ENCODE results near the gene C2CD4A. TPM values are rescaled to one million over a fixed set of nuclear protein-coding genes. Genes with fewer than 3 reads are reported as not detected.
A peak's percentile ranks its signal among the peaks of the same experiment; 100 is the strongest.

C2CD4A gene
- total RNA-seq, 1 experiment from 2014 or later, result 0.11 TPM

DNA sequence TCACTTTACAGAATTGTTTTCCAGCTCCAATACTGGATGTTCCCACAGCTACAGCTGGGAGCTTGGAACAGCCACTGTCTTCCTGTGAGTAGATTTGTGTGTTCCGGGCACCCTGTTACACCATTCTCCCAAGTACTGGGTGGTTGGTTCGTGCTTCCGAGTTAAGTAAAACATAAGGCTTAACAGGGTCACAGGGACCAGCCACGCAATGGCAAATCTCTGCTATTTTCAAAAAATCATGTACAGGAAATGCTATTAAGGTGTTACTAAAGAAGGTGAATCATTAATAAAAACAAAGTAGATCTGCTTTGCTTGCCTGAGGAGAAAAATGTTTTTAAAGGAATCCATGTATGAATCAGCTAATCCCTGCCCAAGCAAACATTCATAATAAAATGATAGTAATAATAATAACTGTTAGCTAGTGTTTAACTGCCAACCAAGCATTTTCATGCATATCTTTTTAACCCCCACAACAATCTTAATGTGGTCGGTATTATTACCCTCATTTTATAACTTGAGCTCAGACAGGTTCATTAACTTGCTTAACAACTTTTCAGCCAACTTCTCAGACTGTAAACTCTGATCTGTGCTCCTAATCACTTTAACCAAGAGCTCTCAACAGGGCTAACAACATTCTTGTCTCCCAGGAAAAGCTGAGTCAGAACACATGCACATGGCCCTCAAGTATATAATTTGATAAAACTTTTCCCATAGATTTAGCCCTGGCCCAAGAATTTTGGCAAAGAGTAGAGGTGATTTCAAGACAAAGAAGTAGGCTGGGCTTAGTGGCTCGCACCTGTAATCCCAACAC is 2.7 kb upstream of the C2CD4A start:
- POLR2A ChIA-PET, result no interaction called here
- no peak overlapping the region for H3K4me3 ChIP-seq (ENCODE audit: low read depth, low read length)
- Mint-ChIP-seq H3K36me3 (ENCODE audit: insufficient read depth, unreplicated experiment) (peaks cover 6% of the 10 kb centered on the region), H3K4me3 (ENCODE audit: unreplicated experiment) (no peak overlapping the region), H3K27me3 (ENCODE audit: insufficient read depth, unreplicated experiment) (peaks cover 3% of the 10 kb centered on the region), H3K4me1 (ENCODE audit: low read depth, unreplicated experiment) (peaks cover 8% of the 10 kb centered on the region), H3K9me3 (ENCODE audit: unreplicated experiment) (no peaks in the 10 kb centered on the region), H3K27ac (ENCODE audit: unreplicated experiment) (no peak overlapping the region)
- no TSS peak for BruUV-seq (replicated peaks)
- DNase-seq, result no peak
- TF ChIP-seq, protein P1, sequence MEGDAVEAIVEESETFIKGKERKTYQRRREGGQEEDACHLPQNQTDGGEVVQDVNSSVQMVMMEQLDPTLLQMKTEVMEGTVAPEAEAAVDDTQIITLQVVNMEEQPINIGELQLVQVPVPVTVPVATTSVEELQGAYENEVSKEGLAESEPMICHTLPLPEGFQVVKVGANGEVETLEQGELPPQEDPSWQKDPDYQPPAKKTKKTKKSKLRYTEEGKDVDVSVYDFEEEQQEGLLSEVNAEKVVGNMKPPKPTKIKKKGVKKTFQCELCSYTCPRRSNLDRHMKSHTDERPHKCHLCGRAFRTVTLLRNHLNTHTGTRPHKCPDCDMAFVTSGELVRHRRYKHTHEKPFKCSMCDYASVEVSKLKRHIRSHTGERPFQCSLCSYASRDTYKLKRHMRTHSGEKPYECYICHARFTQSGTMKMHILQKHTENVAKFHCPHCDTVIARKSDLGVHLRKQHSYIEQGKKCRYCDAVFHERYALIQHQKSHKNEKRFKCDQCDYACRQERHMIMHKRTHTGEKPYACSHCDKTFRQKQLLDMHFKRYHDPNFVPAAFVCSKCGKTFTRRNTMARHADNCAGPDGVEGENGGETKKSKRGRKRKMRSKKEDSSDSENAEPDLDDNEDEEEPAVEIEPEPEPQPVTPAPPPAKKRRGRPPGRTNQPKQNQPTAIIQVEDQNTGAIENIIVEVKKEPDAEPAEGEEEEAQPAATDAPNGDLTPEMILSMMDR (IDR thresholded peaks at IDR 0.05; ENCODE audit: insufficient read depth in 1 of 2, low read depth in 1 of 2, low read length in 1 of 2, severe bottlenecking in 1 of 2, unreplicated experiment in 1 of 2), result no peak
- no peaks in the 10 kb centered on the region for H3K27me3 ChIP-seq (replicated peaks; ENCODE audit: control insufficient read depth, insufficient read depth, low read length)
- no peaks in the 10 kb centered on the region for H3K36me3 ChIP-seq (ENCODE audit: control insufficient read depth, insufficient read depth, low read length)
- CTCF ChIA-PET, result no interaction called here
- intact Hi-C loops (cut with micrococcal nuclease; ENCODE audit: unreplicated experiment), result no loop called here
- peaks cover 12% of the 10 kb centered on the region for H3K4me1 ChIP-seq
- no peaks in the 10 kb centered on the region for H3K9me3 ChIP-seq

DNA sequence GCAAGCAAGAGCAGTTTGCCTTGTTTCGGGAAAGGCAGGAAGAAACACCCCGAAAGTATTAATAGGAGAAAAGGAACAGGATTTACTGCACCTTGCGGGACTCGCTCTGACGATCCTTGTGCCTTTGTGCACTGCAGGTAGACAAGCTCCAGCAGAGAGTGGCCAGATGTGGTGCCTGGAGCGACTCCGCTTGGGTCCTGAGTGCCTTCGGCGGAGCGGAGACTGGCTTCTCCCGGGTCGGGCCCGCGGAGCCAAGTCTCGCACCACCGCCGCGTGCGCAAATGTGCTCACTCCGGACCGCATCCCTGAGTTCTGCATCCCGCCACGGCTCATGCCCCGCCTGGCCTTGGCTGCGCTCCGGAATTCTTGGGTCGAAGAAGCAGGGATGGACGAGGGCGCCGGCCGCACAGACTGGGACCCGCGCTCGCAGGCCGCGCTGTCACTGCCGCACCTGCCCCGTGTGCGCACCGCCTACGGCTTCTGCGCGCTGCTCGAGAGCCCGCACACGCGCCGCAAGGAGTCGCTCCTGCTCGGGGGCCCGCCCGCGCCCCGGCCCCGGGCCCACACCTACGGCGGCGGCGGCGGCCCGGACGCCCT is 769 bp downstream of the C2CD4A start:
- Histone ChIP-seq H3K36me3 (ENCODE audit: control insufficient read depth, insufficient read depth, low read length) (no peaks in the 10 kb centered on the region), H3K27me3 (replicated peaks; ENCODE audit: control insufficient read depth, insufficient read depth, low read length) (no peaks in the 10 kb centered on the region), H3K4me1 (peaks cover 10% of the 10 kb centered on the region), H3K9me3 (no peaks in the 10 kb centered on the region), H3K4me3 (ENCODE audit: low read depth, low read length) (peak overlapping the region; percentile 38)
- peak in 1 of 2 experiments; percentile 44 for DNase-seq
- Mint-ChIP-seq H3K27ac (ENCODE audit: unreplicated experiment) (no peak overlapping the region), H3K4me3 (ENCODE audit: unreplicated experiment) (peak overlapping the region; percentile 73), H3K36me3 (ENCODE audit: insufficient read depth, unreplicated experiment) (peaks cover 6% of the 10 kb centered on the region), H3K9me3 (ENCODE audit: unreplicated experiment) (no peaks in the 10 kb centered on the region), H3K27me3 (ENCODE audit: insufficient read depth, unreplicated experiment) (peaks cover 3% of the 10 kb centered on the region), H3K4me1 (ENCODE audit: low read depth, unreplicated experiment) (no peaks in the 10 kb centered on the region)
- no TSS peak for BruUV-seq (replicated peaks)
- ChIA-PET CTCF (interaction anchor here (0.5 to 1.2 kb wide), 3 partner anchors 75 to 250 kb away, joined by 3 to 6 read pairs (median 4); no protein-coding TSS in a partner anchor), POLR2A (no interaction called here)
- intact Hi-C loops (cut with micrococcal nuclease; ENCODE audit: unreplicated experiment), result loop anchor here (1.0 to 2.0 kb wide), 3 partner anchors 7 to 239 kb away; partner anchors contain the start of gene VPS13C
- TF ChIP-seq, protein P1 (IDR thresholded peaks at IDR 0.05; ENCODE audit: insufficient read depth in 1 of 2, low read depth in 1 of 2, low read length in 1 of 2, severe bottlenecking in 1 of 2, unreplicated experiment in 1 of 2), result no peak

DNA sequence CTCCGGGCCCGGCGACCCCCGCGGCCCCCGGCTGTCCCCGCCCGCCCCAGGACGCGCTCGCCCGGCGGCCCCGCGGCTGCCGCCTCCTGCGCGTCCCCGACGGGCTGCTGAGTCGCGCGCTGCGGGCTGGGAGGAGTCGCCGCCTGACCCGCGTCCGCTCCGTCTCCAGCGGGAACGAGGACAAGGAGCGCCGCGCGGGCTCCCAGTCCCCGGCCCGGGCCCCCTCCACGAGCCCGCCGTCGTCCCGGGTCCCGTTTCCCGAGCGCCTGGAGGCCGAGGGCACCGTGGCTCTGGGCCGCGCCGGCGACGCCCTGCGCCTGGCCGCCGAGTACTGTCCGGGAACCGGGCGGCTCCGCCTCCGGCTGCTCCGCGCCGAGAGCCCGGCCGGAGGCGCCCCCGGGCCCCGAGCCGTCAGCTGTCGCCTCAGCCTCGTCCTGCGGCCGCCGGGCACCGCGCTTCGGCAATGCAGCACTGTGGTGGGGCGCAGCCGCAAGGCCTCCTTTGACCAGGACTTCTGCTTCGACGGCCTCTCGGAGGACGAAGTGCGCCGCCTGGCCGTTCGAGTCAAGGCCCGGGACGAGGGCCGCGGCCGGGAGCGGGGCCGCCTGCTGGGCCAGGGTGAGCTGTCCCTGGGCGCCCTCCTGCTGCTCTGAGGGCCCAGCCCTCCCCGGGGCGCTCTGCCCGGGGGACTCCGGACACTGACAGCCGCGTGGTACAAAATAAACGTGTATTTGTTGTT is 1.5 kb downstream of the C2CD4A start:
- H3K9me3 ChIP-seq, result no peaks in the 10 kb centered on the region
- H3K27me3 ChIP-seq (replicated peaks; ENCODE audit: control insufficient read depth, insufficient read depth, low read length), result no peaks in the 10 kb centered on the region
- peaks cover 6% of the 10 kb centered on the region for H3K27me3 Mint-ChIP-seq (ENCODE audit: insufficient read depth, unreplicated experiment)
- BruUV-seq (replicated peaks), result no TSS peak
- peak; percentile 51 to 72 for DNase-seq
- intact Hi-C loops (cut with micrococcal nuclease; ENCODE audit: unreplicated experiment), result loop anchor here (1.0 kb wide), 1 partner anchor 8 kb away; the partner anchor contains the start of gene VPS13C
- H3K27ac Mint-ChIP-seq (ENCODE audit: unreplicated experiment), result no peak overlapping the region
- H3K9me3 Mint-ChIP-seq (ENCODE audit: unreplicated experiment), result no peaks in the 10 kb centered on the region
- H3K4me3 Mint-ChIP-seq (ENCODE audit: unreplicated experiment), result peak overlapping the region; percentile 73
- TF ChIP-seq, protein P1 (IDR thresholded peaks at IDR 0.05; ENCODE audit: insufficient read depth in 1 of 2, low read depth in 1 of 2, low read length in 1 of 2, severe bottlenecking in 1 of 2, unreplicated experiment in 1 of 2), result peak in 1 of 2 experiments; percentile 9
- H3K36me3 ChIP-seq (ENCODE audit: control insufficient read depth, insufficient read depth, low read length), result no peaks in the 10 kb centered on the region
- H3K4me1 Mint-ChIP-seq (ENCODE audit: low read depth, unreplicated experiment), result no peaks in the 10 kb centered on the region
- H3K36me3 Mint-ChIP-seq (ENCODE audit: insufficient read depth, unreplicated experiment), result peaks cover 6% of the 10 kb centered on the region
- H3K4me1 ChIP-seq, result peaks cover 10% of the 10 kb centered on the region
- ChIA-PET CTCF (interaction anchor here (0.5 to 1.0 kb wide), 2 partner anchors 8 to 251 kb away, joined by 5 to 6 read pairs; partner anchors contain the start of gene VPS13C), POLR2A (no interaction called here)
- H3K4me3 ChIP-seq (ENCODE audit: low read depth, low read length), result peak overlapping the region; percentile 44
